SK-N-SH treated with all-trans-retinoic acid at 6 μM for 48 hours (cell line): ENCODE data around the gene NEAT1.

ENCODE experiments used
- ARNTL ChIP-seq: fragments of 450-650 bp; formaldehyde crosslinking; IDR thresholded peaks from 2 replicates; pipeline ENCODE4 v1.5.0; 2020; ENCODE audit warnings: low read depth, mild to moderate bottlenecking, moderate library complexity, borderline replicate concordance
- BACH2 ChIP-seq: fragments of 250-450 bp; sonication (Bioruptor Pico); IDR thresholded peaks from 2 replicates; pipeline ENCODE4 v1.9.0; 2021; ENCODE audit warnings: mild to moderate bottlenecking, borderline replicate concordance
- CREB5 ChIP-seq: fragments of 250-450 bp; sonication (Bioruptor Pico); IDR thresholded peaks from 2 replicates; pipeline ENCODE4 v1.5.1; 2020; ENCODE audit warnings: low read depth, mild to moderate bottlenecking, moderate library complexity
- CSDC2 ChIP-seq: fragments of 250-450 bp; sonication (Bioruptor Pico); IDR thresholded peaks from 2 replicates; pipeline ENCODE4 v1.5.0; 2020; ENCODE audit warnings: mild to moderate bottlenecking, moderate library complexity
- PATZ1 ChIP-seq: fragments of 250-450 bp; sonication (Bioruptor Pico); IDR thresholded peaks from 2 replicates; pipeline ENCODE4 v1.8.0; 2020; ENCODE audit warnings: mild to moderate bottlenecking, moderate library complexity, borderline replicate concordance
- RARB ChIP-seq: fragments of 250-450 bp; sonication (Bioruptor Pico); IDR thresholded peaks from 2 replicates; pipeline ENCODE4 v1.8.0; 2021; ENCODE audit warnings: mild to moderate bottlenecking, moderate library complexity
- SNAI2 ChIP-seq: fragments of 250-450 bp; sonication (Bioruptor Pico); IDR thresholded peaks from 2 replicates; pipeline ENCODE4 v1.5.0; 2020; ENCODE audit warnings: mild to moderate bottlenecking, moderate library complexity

GRCh38 chr11:65422633-65423515, at the start of gene NEAT1:
- TF ChIP-seq CSDC2 (CRISPR knock-in tag) (peak; percentile 100), BACH2 (CRISPR knock-in tag) (no peak), ARNTL (CRISPR knock-in tag) (peak; percentile 99), SNAI2 (CRISPR knock-in tag) (peak; percentile 100), PATZ1 (CRISPR knock-in tag) (peak; percentile 100), CREB5 (CRISPR knock-in tag) (peak; percentile 100), RARB (CRISPR knock-in tag) (peak; percentile 100)
